Right cardiac atrium (tissue), 5 donors: ENCODE results near the gene CHRM4. TPM values are rescaled to one million over a fixed set of nuclear protein-coding genes. Genes with fewer than 3 reads are reported as not detected.

Experiments used
- ATAC-seq, 2 donors: fragments of 200-7000 bp; cut with Tn5 transposase; one replicate each; pipeline versions ENCODE4 v1.8.0 to v1.9.1; 2020; ENCODE audit warnings: moderate library complexity in 2 of 2, mild to moderate bottlenecking in 1 of 2
- DNase-seq, 3 donors: peaks; one replicate each; pipeline ENCODE4 v3.0.0-alpha.2; 2020
- H3K27ac ChIP-seq: one replicate; pipeline ENCODE4 v1.5.1; 2013; ENCODE audit warnings: mild to moderate bottlenecking, low read length, control low read depth, moderate library complexity
- H3K27me3 ChIP-seq: one replicate; pipeline ENCODE4 v1.6.1; 2013; ENCODE audit not compliant: control insufficient read depth, insufficient read depth
- H3K4me1 ChIP-seq: one replicate; pipeline ENCODE4 v1.6.1; 2013; ENCODE audit warnings: low read length; ENCODE audit not compliant: control insufficient read depth, insufficient read depth
- H3K4me3 ChIP-seq: one replicate; pipeline ENCODE4 v1.5.1; 2013; ENCODE audit warnings: low read length, control low read depth
- H3K9me3 ChIP-seq: one replicate; pipeline ENCODE4 v1.6.1; 2013; ENCODE audit warnings: low read length; ENCODE audit not compliant: control insufficient read depth
- WGBS: extraction: QIAGEN DNeasy Blood & Tissue Kit; methylation state at CpG from one replicate; pipeline ENCODE4 v1.1.7; 2013; 5-methylcytosine and 5-hydroxymethylcytosine counted together
- intact Hi-C, 4 donors: fragments of 100-400 bp; cut with DNase I; formaldehyde crosslinking; loops; one replicate each; pipeline versions ENCODE4 v1.11.0 to v1.14.0; 2022 to 2023
- polyA plus RNA-seq: library from polyadenylated mRNA; stranded (reverse); fragments of 200-250 nt; gene quantifications from one replicate; pipeline ENCODE4 v1.2.3, GENCODE V29; 2013
- total RNA-seq, 4 donors: library from RNA; stranded (reverse); fragmentation: NEBNext Ultra II Directional; extraction: Animal tissue kit (Norgen Biotek cat#: 25700); gene quantifications; one replicate each; pipeline ENCODE4 v1.2.1, GENCODE V29; 2021
- donor health status: healthy with polysubstance abuse.
- donor health status: DM: no; HTN: yes; CAD: no.
- donor health status: DM: no; HTN: no; CAD: no.
- donor health status: DM: no; HTN: yes; CAD: no; lungs with severe emphysema.
- donor health status: DM: yes; HTN: yes; CAD: no.

CHRM4 gene
- total and polyA plus RNA-seq, 5 donors = 0.14 to 0.53 (median 0.20) TPM; not detected in 2

DNA sequence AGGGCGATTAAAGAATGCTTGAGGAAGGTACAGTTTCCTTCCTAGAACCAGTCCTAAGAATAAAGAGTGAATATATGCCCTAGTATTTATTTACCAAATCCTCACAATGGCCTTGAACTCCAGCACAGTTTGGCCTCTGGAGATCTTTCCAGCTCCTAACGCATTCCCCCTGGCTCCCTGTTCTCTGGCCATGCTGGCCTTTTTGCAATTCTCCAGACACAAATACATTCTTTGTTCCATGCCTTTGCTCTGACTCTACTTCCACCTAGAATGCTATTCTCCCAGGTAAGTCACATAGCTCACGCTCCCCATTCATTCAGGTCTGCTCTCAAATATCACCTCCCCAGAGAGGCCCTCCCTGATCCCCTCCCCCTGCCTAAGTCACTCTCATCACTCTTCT is 48.1 kb downstream of the CHRM4 start:
- H3K4me3 ChIP-seq = no peak overlapping the region
- no peaks in the 10 kb centered on the region for H3K9me3 ChIP-seq
- no peak overlapping the region for H3K27ac ChIP-seq
- intact Hi-C loops = no loop called here
- no peak for ATAC-seq
- peaks cover 21% of the 10 kb centered on the region for H3K4me1 ChIP-seq
- no peak for DNase-seq
- H3K27me3 ChIP-seq = no peaks in the 10 kb centered on the region
- WGBS = 72% methylated on average over 3 of the region's 3 CpGs

DNA sequence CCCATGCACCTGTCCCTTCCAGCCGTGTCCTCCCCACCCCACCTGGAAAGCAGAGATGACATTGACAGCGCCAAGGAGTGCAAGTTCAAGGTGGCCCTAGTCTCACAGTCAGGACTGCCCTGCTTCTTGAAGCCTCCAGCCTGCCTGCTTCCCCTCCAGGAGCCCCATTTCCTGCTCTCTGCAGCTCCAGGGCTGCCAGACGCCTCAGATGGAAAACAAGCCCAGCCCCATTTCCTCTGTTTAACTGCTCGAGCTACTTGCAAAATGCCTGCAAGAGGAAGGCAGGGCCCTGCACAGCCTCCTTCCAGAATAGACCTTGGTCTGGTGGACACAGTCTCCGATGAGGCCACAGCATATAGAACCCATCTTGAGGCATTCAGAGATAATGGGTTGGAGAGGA is 49.3 kb downstream of the CHRM4 start:
- intact Hi-C loops = no loop called here
- Histone ChIP-seq H3K4me1 (peaks cover 19% of the 10 kb centered on the region), H3K27me3 (no peaks in the 10 kb centered on the region), H3K4me3 (no peak overlapping the region), H3K9me3 (no peaks in the 10 kb centered on the region), H3K27ac (peak overlapping the region; percentile 87)
- DNase-seq = peak in 1 of 3 donors; percentile 72
- peak in 1 of 2 donors; percentile 24 for ATAC-seq
- 27% methylated on average over 5 of the region's 5 CpGs for WGBS

- 94% methylated on average over 3 of the region's 3 CpGs for WGBS
- Histone ChIP-seq H3K4me1 (peaks cover 16% of the 10 kb centered on the region), H3K27me3 (no peaks in the 10 kb centered on the region), H3K4me3 (no peak overlapping the region), H3K27ac (peak overlapping the region; percentile 87), H3K9me3 (no peaks in the 10 kb centered on the region)
- intact Hi-C loops = no loop called here
- no peak for ATAC-seq
- DNase-seq = no peak
These were observed 50.1 kb downstream of the CHRM4 start for GRCh38 chr11:46341454-46341853.

DNA sequence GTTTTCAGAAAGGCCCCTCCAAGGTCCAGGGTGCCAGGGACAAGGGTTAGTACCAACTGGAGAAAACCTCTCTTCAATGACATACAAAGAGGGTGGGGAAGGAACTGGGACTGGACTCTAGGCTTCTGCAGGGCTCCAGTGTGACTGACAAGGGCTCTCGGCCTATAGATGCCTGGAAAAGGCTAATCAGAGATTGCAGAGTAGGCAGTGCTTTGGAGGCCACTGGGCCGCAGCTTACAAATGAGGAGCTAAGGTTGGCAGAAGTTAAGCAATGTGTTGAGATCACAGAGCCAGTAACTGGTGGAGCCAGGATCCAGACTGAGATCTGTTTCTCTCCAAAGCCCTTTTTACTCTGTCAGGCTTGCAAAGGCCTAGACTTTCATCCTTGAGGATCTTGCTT is 51.8 kb downstream of the CHRM4 start:
- WGBS = 44% methylated on average over 2 of the region's 2 CpGs
- DNase-seq = no peak
- H3K9me3 ChIP-seq = no peaks in the 10 kb centered on the region
- intact Hi-C loops = no loop called here
- peak overlapping the region; percentile 83 for H3K27ac ChIP-seq
- H3K27me3 ChIP-seq = no peaks in the 10 kb centered on the region
- no peak overlapping the region for H3K4me3 ChIP-seq
- ATAC-seq = peak; percentile 36 to 71
- peaks cover 16% of the 10 kb centered on the region for H3K4me1 ChIP-seq

- Histone ChIP-seq H3K9me3 (no peaks in the 10 kb centered on the region), H3K27me3 (no peaks in the 10 kb centered on the region), H3K4me3 (peak overlapping the region; percentile 1), H3K27ac (peak overlapping the region; percentile 91), H3K4me1 (peaks cover 16% of the 10 kb centered on the region)
- DNase-seq (peak; percentile 57 to 89 (median 85)), ATAC-seq (peak; percentile 75 to 83)
- 23% methylated on average over 16 of the region's 16 CpGs for WGBS
- intact Hi-C loops = no loop called here
These were observed 52.4 kb downstream of the CHRM4 start for GRCh38 chr11:46338988-46339666.

DNA sequence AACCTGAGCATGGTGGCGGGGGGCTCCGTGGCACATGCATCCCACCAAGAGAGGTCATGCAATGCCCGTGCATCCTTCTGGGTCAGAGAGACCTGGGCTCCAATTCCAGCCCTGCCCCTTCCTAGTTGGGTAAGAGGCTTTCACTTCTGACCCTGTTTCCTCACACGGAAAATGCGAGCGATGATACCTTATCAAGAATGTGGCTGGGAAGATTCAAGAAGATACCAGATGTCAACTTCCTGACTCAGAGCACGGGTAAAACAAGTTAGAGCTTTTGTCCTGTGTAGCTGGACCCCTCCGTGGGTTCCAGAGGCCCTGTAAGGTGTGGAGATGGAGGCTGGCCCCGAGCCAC is 53.0 kb downstream of the CHRM4 start:
- no peak for DNase-seq
- peak overlapping the region; percentile 91 for H3K27ac ChIP-seq
- WGBS = 22% methylated on average over 9 of the region's 9 CpGs
- H3K9me3 ChIP-seq = no peaks in the 10 kb centered on the region
- no peaks in the 10 kb centered on the region for H3K27me3 ChIP-seq
- peak; percentile 1 to 12 for ATAC-seq
- peaks cover 16% of the 10 kb centered on the region for H3K4me1 ChIP-seq
- intact Hi-C loops = no loop called here
- H3K4me3 ChIP-seq = peak overlapping the region; percentile 1

- intact Hi-C loops = no loop called here
- WGBS = 86% methylated on average over 13 of the region's 13 CpGs
- no peak for ATAC-seq
- H3K9me3 ChIP-seq = no peaks in the 10 kb centered on the region
- peaks cover 16% of the 10 kb centered on the region for H3K4me1 ChIP-seq
- H3K27me3 ChIP-seq = no peaks in the 10 kb centered on the region
- peak overlapping the region; percentile 31 for H3K27ac ChIP-seq
- DNase-seq = no peak
- no peak overlapping the region for H3K4me3 ChIP-seq
These were observed 53.8 kb downstream of the CHRM4 start for GRCh38 chr11:46337626-46338345.

DNA sequence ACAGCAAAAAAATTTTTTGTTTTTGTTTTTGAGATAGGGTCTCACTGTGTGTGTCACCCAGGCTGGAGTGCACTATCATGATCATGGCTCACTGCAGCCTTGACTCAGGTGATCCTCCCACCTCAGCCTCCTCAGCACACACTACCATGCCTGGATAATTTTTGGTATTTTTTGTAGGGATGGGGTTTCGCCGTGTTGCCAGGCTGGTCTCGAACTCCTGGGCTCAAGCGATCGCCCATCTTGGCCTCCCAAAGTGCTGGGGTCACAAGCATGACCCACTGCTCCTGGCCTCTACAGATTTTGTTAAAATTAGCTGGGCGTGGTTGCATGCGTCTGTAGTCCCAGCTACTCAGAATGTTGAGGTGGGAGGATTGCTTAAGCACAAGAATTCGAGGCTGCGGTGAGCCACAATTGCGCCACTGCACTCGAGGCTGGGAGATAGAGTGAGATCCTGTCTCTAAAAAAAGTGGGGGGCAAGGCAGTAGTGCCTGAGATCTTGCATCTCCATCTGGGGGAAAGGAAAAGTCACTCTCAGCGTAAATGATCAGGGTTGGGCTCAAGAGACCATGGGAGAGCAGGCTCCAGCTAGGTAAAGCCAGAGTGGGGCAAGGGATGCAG is 54.9 kb downstream of the CHRM4 start:
- Histone ChIP-seq H3K4me3 (no peak overlapping the region), H3K27me3 (no peaks in the 10 kb centered on the region), H3K27ac (no peak overlapping the region), H3K9me3 (no peaks in the 10 kb centered on the region), H3K4me1 (peaks cover 13% of the 10 kb centered on the region)
- intact Hi-C loops = no loop called here
- no peak for ATAC-seq
- WGBS = 87% methylated on average over 12 of the region's 12 CpGs
- peak in 1 of 3 donors; percentile 48 for DNase-seq

GRCh38 chr11:46335890-46336562 is 55.5 kb downstream of the CHRM4 start:
- ATAC-seq = no peak
- H3K4me3 ChIP-seq = no peak overlapping the region
- no peaks in the 10 kb centered on the region for H3K9me3 ChIP-seq
- DNase-seq = peak in 1 of 3 donors; percentile 42
- H3K27ac ChIP-seq = peak overlapping the region; percentile 2
- intact Hi-C loops = no loop called here
- H3K27me3 ChIP-seq = no peaks in the 10 kb centered on the region
- 79% methylated on average over 11 of the region's 11 CpGs for WGBS
- H3K4me1 ChIP-seq = peaks cover 12% of the 10 kb centered on the region

DNA sequence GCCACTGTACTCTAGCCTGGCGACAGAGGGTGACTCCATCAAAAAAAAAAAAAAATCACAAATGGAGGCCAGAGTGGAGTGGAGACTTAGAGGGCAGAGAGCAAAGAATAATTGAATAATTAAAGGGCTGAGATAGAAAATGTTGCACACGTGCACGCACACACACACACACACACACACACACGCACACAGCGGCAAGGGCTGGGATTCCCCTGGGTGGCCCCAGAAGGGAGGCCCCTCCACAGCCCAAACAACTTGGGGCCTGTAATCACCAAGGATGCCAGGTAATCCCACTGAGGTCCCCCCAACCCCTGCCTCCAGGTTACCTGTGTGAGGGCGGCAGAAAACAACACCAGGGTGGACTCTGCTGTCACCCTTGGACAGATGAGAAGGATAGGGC is 56.3 kb downstream of the CHRM4 start:
- DNase-seq (no peak), ATAC-seq (no peak)
- Histone ChIP-seq H3K27me3 (no peaks in the 10 kb centered on the region), H3K4me1 (peaks cover 10% of the 10 kb centered on the region), H3K27ac (peak overlapping the region; percentile 2), H3K4me3 (no peak overlapping the region), H3K9me3 (no peaks in the 10 kb centered on the region)
- intact Hi-C loops = no loop called here
- 92% methylated on average over 6 of the region's 6 CpGs for WGBS

DNA sequence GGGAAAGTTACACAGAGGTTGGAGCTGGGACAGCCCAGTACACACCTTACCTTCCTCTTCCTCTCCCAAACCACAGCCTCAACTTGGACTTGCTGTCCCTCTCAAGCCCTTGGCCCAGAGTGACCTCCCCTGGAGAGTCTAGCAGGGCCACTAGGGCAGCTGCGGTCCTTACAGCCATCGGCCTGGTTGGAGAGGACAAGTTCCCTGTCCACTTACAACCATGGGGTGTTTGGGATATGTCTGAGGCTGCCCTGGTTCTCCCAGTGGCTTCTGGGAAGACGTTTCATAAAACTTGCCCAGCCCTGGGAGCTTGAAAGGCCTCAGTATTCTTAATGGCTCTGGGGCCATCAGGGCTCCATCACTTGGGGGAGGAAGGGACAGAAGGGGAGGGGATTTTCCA is 57.4 kb downstream of the CHRM4 start:
- WGBS = 87% methylated on average over 3 of the region's 3 CpGs
- Histone ChIP-seq H3K27ac (peak overlapping the region; percentile 44), H3K4me1 (peaks cover 5% of the 10 kb centered on the region), H3K4me3 (no peak overlapping the region), H3K9me3 (no peaks in the 10 kb centered on the region), H3K27me3 (no peaks in the 10 kb centered on the region)
- no peak for ATAC-seq
- DNase-seq = no peak
- intact Hi-C loops = no loop called here
